Measurements from ENCODE around the gene DTYMK.
A peak's percentile ranks its signal among the peaks of the same experiment; 100 is the strongest.

The DTYMK gene

GRCh38 chr2:241701399-241702154, 15.0 kb upstream of the DTYMK start, which contains the start of gene ING5:
Gene ING5, plus strand, starts transcription at chr2:241702039. Its CDS starts 27 bp downstream, at chr2:241702066.
- peak within 1 kb of the TSS; percentile 74 for H3K4me3 ChIP-seq (ENCODE audit: low read depth, low read length)
- no peaks in the 10 kb centered on the region for H3K27me3 ChIP-seq (ENCODE audit: control insufficient read depth, insufficient read depth, low read length)
- H3K36me3 ChIP-seq (ENCODE audit: control insufficient read depth, insufficient read depth, low read length), result peaks cover 15% of the 10 kb centered on the region
- peaks cover 3% of the 10 kb centered on the region for H3K4me1 ChIP-seq (ENCODE audit: control insufficient read depth, insufficient read depth, low read length)
- H3K9me3 ChIP-seq (ENCODE audit: control insufficient read depth, insufficient read depth, low read length), result no peaks in the 10 kb centered on the region
- H3K9ac ChIP-seq (ENCODE audit: low read depth, low read length), result peak within 1 kb of the TSS; percentile 79

DNA sequence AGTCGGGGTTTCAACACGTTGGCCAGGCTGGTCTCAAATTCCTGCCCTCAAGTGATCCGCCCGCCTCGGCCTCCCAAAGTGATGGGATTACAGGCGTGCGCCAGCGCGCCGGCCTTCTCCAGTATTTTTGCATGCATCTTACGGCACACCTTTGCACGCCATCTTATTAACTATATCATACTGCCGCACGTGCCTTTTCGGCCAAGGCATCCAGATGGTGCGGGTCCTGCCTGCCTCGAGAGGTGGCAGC, 14.5 kb upstream of the DTYMK start:
- Histone ChIP-seq H3K9me3 (ENCODE audit: control insufficient read depth, insufficient read depth, low read length) (no peaks in the 10 kb centered on the region), H3K9ac (ENCODE audit: low read depth, low read length) (peak overlapping the region; percentile 79), H3K4me1 (ENCODE audit: control insufficient read depth, insufficient read depth, low read length) (peaks cover 3% of the 10 kb centered on the region), H3K36me3 (ENCODE audit: control insufficient read depth, insufficient read depth, low read length) (peaks cover 12% of the 10 kb centered on the region), H3K4me3 (ENCODE audit: low read depth, low read length) (peak overlapping the region; percentile 74), H3K27me3 (ENCODE audit: control insufficient read depth, insufficient read depth, low read length) (no peaks in the 10 kb centered on the region)

DNA sequence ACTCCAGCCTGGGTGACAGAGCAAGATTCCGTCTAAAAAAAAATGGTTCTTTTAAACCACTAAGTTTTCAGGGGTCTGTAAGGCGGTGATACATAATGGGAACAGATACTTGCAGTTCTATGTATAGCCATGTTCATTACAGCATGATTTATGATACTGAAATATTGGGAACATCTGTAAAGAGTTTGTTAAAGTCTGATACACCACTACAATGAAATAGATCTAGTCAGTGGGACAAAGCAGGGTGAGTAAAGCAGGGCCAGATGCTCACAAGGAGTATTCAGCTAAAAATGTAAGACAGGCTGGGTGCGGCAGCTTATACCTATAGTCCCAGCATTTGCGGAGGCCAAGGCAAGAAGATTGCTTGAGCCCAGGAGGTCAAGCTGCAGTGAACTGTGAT, 9.0 kb upstream of the DTYMK start:
- H3K27me3 ChIP-seq (ENCODE audit: control insufficient read depth, insufficient read depth, low read length), result no peaks in the 10 kb centered on the region
- H3K9me3 ChIP-seq (ENCODE audit: control insufficient read depth, insufficient read depth, low read length), result no peaks in the 10 kb centered on the region
- no peak overlapping the region for H3K9ac ChIP-seq (ENCODE audit: low read depth, low read length)
- H3K4me1 ChIP-seq (ENCODE audit: control insufficient read depth, insufficient read depth, low read length), result no peaks in the 10 kb centered on the region
- no peak overlapping the region for H3K4me3 ChIP-seq (ENCODE audit: low read depth, low read length)
- H3K36me3 ChIP-seq (ENCODE audit: control insufficient read depth, insufficient read depth, low read length), result peaks cover 3% of the 10 kb centered on the region

- no peaks in the 10 kb centered on the region for H3K9me3 ChIP-seq (ENCODE audit: control insufficient read depth, insufficient read depth, low read length)
These were observed 5.8 kb upstream of the DTYMK start for GRCh38 chr2:241692448-241692847.

DNA sequence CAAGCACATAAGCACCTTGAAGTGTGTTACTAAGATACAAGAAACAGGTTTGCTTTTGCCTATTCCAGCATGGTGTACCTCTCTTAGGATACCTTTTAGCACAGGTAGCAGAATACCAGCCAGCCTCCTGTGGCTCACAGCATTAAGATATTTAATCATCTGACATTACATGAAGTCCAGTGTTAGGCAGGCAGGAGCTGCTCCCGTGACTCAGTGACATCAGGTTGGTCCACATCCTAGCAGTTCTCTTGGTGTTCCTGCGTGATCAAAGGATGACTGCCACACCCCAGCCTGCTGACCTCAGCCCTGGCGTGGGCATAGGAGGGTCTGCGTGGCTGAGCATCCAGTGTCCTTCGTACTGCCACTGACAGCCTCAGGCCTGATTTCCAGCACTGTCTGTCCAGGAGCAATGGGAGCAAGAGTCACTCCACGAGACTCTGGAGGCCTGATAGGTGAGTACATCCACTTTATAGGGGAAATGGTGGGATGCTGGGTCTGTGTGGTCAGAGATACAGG, 3.6 kb upstream of the DTYMK start:
- no peaks in the 10 kb centered on the region for H3K9me3 ChIP-seq (ENCODE audit: control insufficient read depth, insufficient read depth, low read length)
- H3K36me3 ChIP-seq (ENCODE audit: control insufficient read depth, insufficient read depth, low read length), result peaks cover 8% of the 10 kb centered on the region
- H3K4me1 ChIP-seq (ENCODE audit: control insufficient read depth, insufficient read depth, low read length), result peaks cover 5% of the 10 kb centered on the region
- H3K4me3 ChIP-seq (ENCODE audit: low read depth, low read length), result no peak overlapping the region
- no peaks in the 10 kb centered on the region for H3K27me3 ChIP-seq (ENCODE audit: control insufficient read depth, insufficient read depth, low read length)
- H3K9ac ChIP-seq (ENCODE audit: low read depth, low read length), result no peak overlapping the region

More at GRCh38 chr2:241692448-241692847, 5.8 kb upstream of the DTYMK start:
- no peak overlapping the region for H3K9ac ChIP-seq (ENCODE audit: low read depth, low read length)
- H3K4me3 ChIP-seq (ENCODE audit: low read depth, low read length), result no peak overlapping the region
- no peaks in the 10 kb centered on the region for H3K27me3 ChIP-seq (ENCODE audit: control insufficient read depth, insufficient read depth, low read length)
- H3K4me1 ChIP-seq (ENCODE audit: control insufficient read depth, insufficient read depth, low read length), result peaks cover 2% of the 10 kb centered on the region
- peaks cover 8% of the 10 kb centered on the region for H3K36me3 ChIP-seq (ENCODE audit: control insufficient read depth, insufficient read depth, low read length)

DNA sequence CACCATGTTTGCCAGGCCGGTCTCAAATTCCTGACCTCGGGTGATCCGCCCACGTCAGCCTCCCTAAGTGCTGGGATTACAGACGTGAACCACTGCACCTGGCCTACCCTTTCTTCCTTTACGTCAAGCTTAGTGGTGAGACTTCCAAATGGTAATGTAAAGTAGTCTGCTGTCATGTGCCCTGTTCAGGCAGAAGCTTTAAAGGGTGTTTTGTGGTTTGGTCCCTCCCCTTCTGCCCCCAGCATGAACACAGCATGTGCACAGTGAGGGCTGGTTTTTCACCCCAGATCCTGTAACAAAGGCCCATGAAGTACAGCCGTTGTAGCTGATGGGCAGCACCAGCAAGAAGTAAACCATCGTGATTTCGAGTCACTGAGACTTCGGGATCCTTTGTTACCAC, 2.7 kb upstream of the DTYMK start:
- H3K36me3 ChIP-seq (ENCODE audit: control insufficient read depth, insufficient read depth, low read length), result peaks cover 9% of the 10 kb centered on the region
- peaks cover 5% of the 10 kb centered on the region for H3K4me1 ChIP-seq (ENCODE audit: control insufficient read depth, insufficient read depth, low read length)
- H3K9me3 ChIP-seq (ENCODE audit: control insufficient read depth, insufficient read depth, low read length), result no peaks in the 10 kb centered on the region
- no peak overlapping the region for H3K9ac ChIP-seq (ENCODE audit: low read depth, low read length)
- H3K4me3 ChIP-seq (ENCODE audit: low read depth, low read length), result no peak overlapping the region
- H3K27me3 ChIP-seq (ENCODE audit: control insufficient read depth, insufficient read depth, low read length), result no peaks in the 10 kb centered on the region

DNA sequence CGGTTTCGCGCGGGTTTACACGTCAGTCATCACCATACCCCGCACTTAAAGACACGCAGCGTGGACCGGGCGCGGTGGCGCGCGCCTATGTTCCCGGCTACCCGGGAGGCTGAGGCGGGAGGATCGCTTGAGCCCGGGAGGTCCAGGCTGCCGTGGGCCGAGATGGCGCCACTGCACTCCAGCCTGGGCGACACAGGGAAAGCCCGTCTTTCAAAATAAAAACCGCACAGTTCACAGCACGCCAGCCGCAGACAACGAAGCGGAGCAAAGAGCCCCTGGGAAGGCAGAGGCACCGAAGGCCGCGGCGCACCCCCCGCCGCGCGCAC, 328 bp downstream of the DTYMK start:
- H3K9me3 ChIP-seq (ENCODE audit: control insufficient read depth, insufficient read depth, low read length), result no peaks in the 10 kb centered on the region
- H3K27me3 ChIP-seq (ENCODE audit: control insufficient read depth, insufficient read depth, low read length), result no peaks in the 10 kb centered on the region
- H3K4me3 ChIP-seq (ENCODE audit: low read depth, low read length), result peak overlapping the region; percentile 91
- peak overlapping the region; percentile 93 for H3K9ac ChIP-seq (ENCODE audit: low read depth, low read length)
- H3K36me3 ChIP-seq (ENCODE audit: control insufficient read depth, insufficient read depth, low read length), result peaks cover 12% of the 10 kb centered on the region
- peaks cover 5% of the 10 kb centered on the region for H3K4me1 ChIP-seq (ENCODE audit: control insufficient read depth, insufficient read depth, low read length)

GRCh38 chr2:241680827-241681599, 5.6 kb downstream of the DTYMK start:
- H3K27me3 ChIP-seq (ENCODE audit: control insufficient read depth, insufficient read depth, low read length), result no peaks in the 10 kb centered on the region
- H3K4me3 ChIP-seq (ENCODE audit: low read depth, low read length), result no peak overlapping the region
- H3K9me3 ChIP-seq (ENCODE audit: control insufficient read depth, insufficient read depth, low read length), result no peaks in the 10 kb centered on the region
- peaks cover 45% of the 10 kb centered on the region for H3K36me3 ChIP-seq (ENCODE audit: control insufficient read depth, insufficient read depth, low read length)
- no peak overlapping the region for H3K9ac ChIP-seq (ENCODE audit: low read depth, low read length)
- H3K4me1 ChIP-seq (ENCODE audit: control insufficient read depth, insufficient read depth, low read length), result peaks cover 3% of the 10 kb centered on the region

- Histone ChIP-seq H3K36me3 (ENCODE audit: control insufficient read depth, insufficient read depth, low read length) (peaks cover 49% of the 10 kb centered on the region), H3K9ac (ENCODE audit: low read depth, low read length) (no peak overlapping the region), H3K4me1 (ENCODE audit: control insufficient read depth, insufficient read depth, low read length) (no peaks in the 10 kb centered on the region), H3K9me3 (ENCODE audit: control insufficient read depth, insufficient read depth, low read length) (no peaks in the 10 kb centered on the region), H3K27me3 (ENCODE audit: control insufficient read depth, insufficient read depth, low read length) (no peaks in the 10 kb centered on the region), H3K4me3 (ENCODE audit: low read depth, low read length) (no peak overlapping the region)
These were observed 6.6 kb downstream of the DTYMK start for GRCh38 chr2:241680044-241680443.

DNA sequence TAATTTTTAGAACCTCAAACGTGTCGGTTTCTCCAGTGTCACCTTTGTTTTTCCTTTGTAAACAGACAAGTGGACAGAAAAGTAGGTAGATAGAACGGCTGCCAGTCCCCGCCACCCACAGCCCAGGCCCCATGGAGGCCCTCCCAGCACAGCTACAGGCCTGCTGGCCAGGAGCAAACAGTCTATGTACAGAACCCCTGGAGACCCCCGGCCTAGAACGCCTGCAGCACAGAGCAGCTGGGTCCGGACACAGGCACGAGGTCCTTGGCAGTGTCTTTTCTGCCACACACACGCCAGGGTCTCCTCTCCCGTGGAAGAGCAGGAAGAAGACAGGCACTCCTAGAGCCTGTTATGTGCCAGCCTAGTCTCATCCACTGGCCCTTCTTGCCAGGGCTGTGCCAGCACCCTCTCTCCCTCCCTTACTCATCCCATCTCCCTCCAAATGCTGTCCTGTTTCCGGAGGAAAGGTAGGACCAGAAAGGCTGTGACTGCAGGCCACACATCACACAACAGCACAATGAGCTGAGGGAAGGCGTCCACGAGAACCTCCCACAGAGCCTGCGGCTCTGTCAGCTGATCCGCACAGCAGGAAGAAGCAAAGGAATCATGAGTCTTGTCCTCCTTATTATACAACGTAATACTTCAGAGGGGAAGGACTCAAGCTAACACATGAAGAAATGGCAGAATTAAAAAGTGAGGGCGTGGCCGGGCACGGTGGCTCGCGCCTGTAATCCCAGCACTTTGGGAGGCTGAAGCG, 7.7 kb downstream of the DTYMK start:
- H3K27me3 ChIP-seq (ENCODE audit: control insufficient read depth, insufficient read depth, low read length), result no peaks in the 10 kb centered on the region
- peaks cover 47% of the 10 kb centered on the region for H3K36me3 ChIP-seq (ENCODE audit: control insufficient read depth, insufficient read depth, low read length)
- H3K9me3 ChIP-seq (ENCODE audit: control insufficient read depth, insufficient read depth, low read length), result no peaks in the 10 kb centered on the region
- no peak overlapping the region for H3K4me3 ChIP-seq (ENCODE audit: low read depth, low read length)
- H3K4me1 ChIP-seq (ENCODE audit: control insufficient read depth, insufficient read depth, low read length), result no peaks in the 10 kb centered on the region
- no peak overlapping the region for H3K9ac ChIP-seq (ENCODE audit: low read depth, low read length)

DNA sequence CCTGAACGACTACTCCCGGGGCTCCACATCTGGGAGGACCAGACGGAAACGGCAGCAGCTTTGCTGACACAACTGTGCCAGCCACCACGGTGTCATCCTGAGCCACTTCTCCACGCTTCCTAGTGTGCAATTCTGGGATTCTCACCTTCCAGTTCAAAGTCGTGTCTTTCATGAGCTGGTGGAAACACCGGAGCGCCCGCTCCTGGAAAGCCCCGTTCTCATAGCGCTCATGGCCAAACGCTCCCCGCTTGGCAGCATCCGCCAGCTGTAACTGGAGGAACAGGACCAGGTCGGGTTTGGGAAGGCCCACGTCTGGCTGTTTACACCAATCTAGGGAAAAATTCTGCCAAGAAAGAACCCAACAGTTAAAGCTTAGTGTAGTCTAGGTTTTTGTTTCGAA, 8.3 kb downstream of the DTYMK start:
- Histone ChIP-seq H3K27me3 (ENCODE audit: control insufficient read depth, insufficient read depth, low read length) (no peaks in the 10 kb centered on the region), H3K4me3 (ENCODE audit: low read depth, low read length) (no peak overlapping the region), H3K9me3 (ENCODE audit: control insufficient read depth, insufficient read depth, low read length) (no peaks in the 10 kb centered on the region), H3K9ac (ENCODE audit: low read depth, low read length) (no peak overlapping the region), H3K36me3 (ENCODE audit: control insufficient read depth, insufficient read depth, low read length) (peaks cover 47% of the 10 kb centered on the region), H3K4me1 (ENCODE audit: control insufficient read depth, insufficient read depth, low read length) (no peaks in the 10 kb centered on the region)
